ENCODE data around the gene UBE2E1. TPM values are rescaled to one million over a fixed set of nuclear protein-coding genes. Genes with fewer than 3 reads are reported as not detected.
"Not testable (repeated sequence)": the region's sequence is repeated elsewhere in the genome, so short reads cannot be mapped to it uniquely, and the experiment has no call there.

UBE2E1 gene
- total RNA-seq, 2 donors from 2014 or later = 61.4 to 86.9 TPM

GRCh38 chr3:23881993-23882392 is 76.2 kb downstream of the UBE2E1 start:
- H3K27me3 Mint-ChIP-seq; ATAC-seq (replicated peaks); H3K36me3 Mint-ChIP-seq (ENCODE audit: low read depth); H3K4me3 Mint-ChIP-seq; H3K9me3 Mint-ChIP-seq; H3K27ac Mint-ChIP-seq: not testable (repeated sequence)
- H3K4me1 Mint-ChIP-seq = peaks cover 13% of the 10 kb centered on the region

GRCh38 chr3:23882487-23882918 is 76.7 kb downstream of the UBE2E1 start:
- Mint-ChIP-seq H3K4me3 (no peak overlapping the region), H3K36me3 (ENCODE audit: low read depth) (no peaks in the 10 kb centered on the region), H3K9me3 (no peaks in the 10 kb centered on the region), H3K27ac (no peak overlapping the region), H3K4me1 (peaks cover 10% of the 10 kb centered on the region), H3K27me3 (no peaks in the 10 kb centered on the region)
- ATAC-seq (replicated peaks) = no peak

- H3K27me3 Mint-ChIP-seq = no peaks in the 10 kb centered on the region
- H3K4me3 Mint-ChIP-seq = no peak overlapping the region
- no peak for ATAC-seq (replicated peaks)
- peaks cover 5% of the 10 kb centered on the region for H3K36me3 Mint-ChIP-seq (ENCODE audit: low read depth)
- peak overlapping the region; percentile 17 for H3K27ac Mint-ChIP-seq
- peaks cover 2% of the 10 kb centered on the region for H3K4me1 Mint-ChIP-seq
- no peaks in the 10 kb centered on the region for H3K9me3 Mint-ChIP-seq
These were observed 78.7 kb downstream of the UBE2E1 start for GRCh38 chr3:23884481-23884880.

GRCh38 chr3:23885210-23885609 is 79.5 kb downstream of the UBE2E1 start:
- H3K4me3 Mint-ChIP-seq = no peak overlapping the region
- H3K27me3 Mint-ChIP-seq = no peaks in the 10 kb centered on the region
- no peaks in the 10 kb centered on the region for H3K4me1 Mint-ChIP-seq
- no peak for ATAC-seq (replicated peaks)
- H3K9me3 Mint-ChIP-seq = no peaks in the 10 kb centered on the region
- H3K36me3 Mint-ChIP-seq (ENCODE audit: low read depth) = peaks cover 11% of the 10 kb centered on the region
- H3K27ac Mint-ChIP-seq = peak overlapping the region; percentile 17

GRCh38 chr3:23886311-23886710 is 80.6 kb downstream of the UBE2E1 start:
- H3K27ac Mint-ChIP-seq = no peak overlapping the region
- no peak for ATAC-seq (replicated peaks)
- peaks cover 19% of the 10 kb centered on the region for H3K36me3 Mint-ChIP-seq (ENCODE audit: low read depth)
- H3K9me3 Mint-ChIP-seq = no peaks in the 10 kb centered on the region
- H3K4me3 Mint-ChIP-seq = no peak overlapping the region
- no peaks in the 10 kb centered on the region for H3K4me1 Mint-ChIP-seq
- H3K27me3 Mint-ChIP-seq = no peaks in the 10 kb centered on the region

- ATAC-seq (replicated peaks) = no peak
- peaks cover 32% of the 10 kb centered on the region for H3K36me3 Mint-ChIP-seq (ENCODE audit: low read depth)
- no peak overlapping the region for H3K27ac Mint-ChIP-seq
- no peak overlapping the region for H3K4me3 Mint-ChIP-seq
- H3K9me3 Mint-ChIP-seq = no peaks in the 10 kb centered on the region
- H3K27me3 Mint-ChIP-seq = no peaks in the 10 kb centered on the region
- H3K4me1 Mint-ChIP-seq = no peaks in the 10 kb centered on the region
These were observed 83.0 kb downstream of the UBE2E1 start for GRCh38 chr3:23888617-23889228.

GRCh38 chr3:23889386-23889785 is 83.6 kb downstream of the UBE2E1 start:
- Mint-ChIP-seq H3K27ac (no peak overlapping the region), H3K4me1 (no peaks in the 10 kb centered on the region), H3K9me3 (no peaks in the 10 kb centered on the region), H3K27me3 (no peaks in the 10 kb centered on the region), H3K36me3 (ENCODE audit: low read depth) (peaks cover 32% of the 10 kb centered on the region), H3K4me3 (no peak overlapping the region)
- ATAC-seq (replicated peaks) = no peak

- Mint-ChIP-seq H3K27ac (no peak overlapping the region), H3K4me1 (no peaks in the 10 kb centered on the region), H3K9me3 (no peaks in the 10 kb centered on the region), H3K4me3 (no peak overlapping the region), H3K36me3 (ENCODE audit: low read depth) (peaks cover 32% of the 10 kb centered on the region), H3K27me3 (no peaks in the 10 kb centered on the region)
- no peak for ATAC-seq (replicated peaks)
These were observed 84.2 kb downstream of the UBE2E1 start for GRCh38 chr3:23889950-23890349.

GRCh38 chr3:23894254-23895061 is 88.7 kb downstream of the UBE2E1 start:
- no peaks in the 10 kb centered on the region for H3K27me3 Mint-ChIP-seq
- no peaks in the 10 kb centered on the region for H3K9me3 Mint-ChIP-seq
- peaks cover 64% of the 10 kb centered on the region for H3K36me3 Mint-ChIP-seq (ENCODE audit: low read depth)
- H3K4me1 Mint-ChIP-seq = peaks cover 14% of the 10 kb centered on the region
- no peak overlapping the region for H3K27ac Mint-ChIP-seq
- ATAC-seq (replicated peaks) = no peak
- H3K4me3 Mint-ChIP-seq = no peak overlapping the region

GRCh38 chr3:23895181-23895580 is 89.4 kb downstream of the UBE2E1 start:
- peaks cover 65% of the 10 kb centered on the region for H3K36me3 Mint-ChIP-seq (ENCODE audit: low read depth)
- H3K9me3 Mint-ChIP-seq = no peaks in the 10 kb centered on the region
- H3K27me3 Mint-ChIP-seq = no peaks in the 10 kb centered on the region
- H3K27ac Mint-ChIP-seq = peak overlapping the region; percentile 67
- ATAC-seq (replicated peaks) = no peak
- H3K4me1 Mint-ChIP-seq = peaks cover 14% of the 10 kb centered on the region
- H3K4me3 Mint-ChIP-seq = no peak overlapping the region

GRCh38 chr3:23900744-23901143 is 95.0 kb downstream of the UBE2E1 start:
- H3K9me3 Mint-ChIP-seq = no peaks in the 10 kb centered on the region

GRCh38 chr3:23904545-23904944 is 98.8 kb downstream of the UBE2E1 start:
- Mint-ChIP-seq H3K4me3 (no peak overlapping the region), H3K27me3 (no peaks in the 10 kb centered on the region)

More at GRCh38 chr3:23900744-23901143, 95.0 kb downstream of the UBE2E1 start:
- Mint-ChIP-seq H3K4me1 (peaks cover 9% of the 10 kb centered on the region), H3K27ac (no peak overlapping the region), H3K36me3 (ENCODE audit: low read depth) (peaks cover 61% of the 10 kb centered on the region), H3K4me3 (no peak overlapping the region), H3K27me3 (no peaks in the 10 kb centered on the region)
- ATAC-seq (replicated peaks) = no peak

GRCh38 chr3:23909341-23909740 is 103.6 kb downstream of the UBE2E1 start:
- Mint-ChIP-seq H3K4me3 (no peak overlapping the region), H3K9me3 (no peaks in the 10 kb centered on the region), H3K36me3 (ENCODE audit: low read depth) (peaks cover 21% of the 10 kb centered on the region), H3K27me3 (no peaks in the 10 kb centered on the region), H3K4me1 (peaks cover 7% of the 10 kb centered on the region), H3K27ac (no peak overlapping the region)
- ATAC-seq (replicated peaks) = no peak

More at GRCh38 chr3:23904545-23904944, 98.8 kb downstream of the UBE2E1 start:
- Mint-ChIP-seq H3K9me3 (no peaks in the 10 kb centered on the region), H3K36me3 (ENCODE audit: low read depth) (peaks cover 37% of the 10 kb centered on the region), H3K4me1 (no peaks in the 10 kb centered on the region), H3K27ac (no peak overlapping the region)
- ATAC-seq (replicated peaks) = no peak

- Mint-ChIP-seq H3K4me1 (peaks cover 19% of the 10 kb centered on the region), H3K9me3 (no peaks in the 10 kb centered on the region), H3K36me3 (ENCODE audit: low read depth) (peaks cover 15% of the 10 kb centered on the region), H3K4me3 (no peak overlapping the region), H3K27ac (no peak overlapping the region), H3K27me3 (no peaks in the 10 kb centered on the region)
- no peak for ATAC-seq (replicated peaks)
These were observed 105.6 kb downstream of the UBE2E1 start for GRCh38 chr3:23911397-23911796.

- not testable (repeated sequence) for ATAC-seq (replicated peaks); H3K4me3 Mint-ChIP-seq; H3K27me3 Mint-ChIP-seq; H3K27ac Mint-ChIP-seq; H3K9me3 Mint-ChIP-seq
- Mint-ChIP-seq H3K4me1 (peaks cover 19% of the 10 kb centered on the region), H3K36me3 (ENCODE audit: low read depth) (peaks cover 23% of the 10 kb centered on the region)
These were observed 106.6 kb downstream of the UBE2E1 start for GRCh38 chr3:23912335-23912734.

Data from activated T-helper 17 cell treated with anti-CD3 and anti-CD28 coated beads, Interleukin-2, amount 50 U/mL, for 72 hours (primary cell).